Measurements from ENCODE around the gene ST6GALNAC4.
A peak's percentile ranks its signal among the peaks of the same experiment; 100 is the strongest.

The ST6GALNAC4 gene

GRCh38 chr9:127938298-127938690 lies 21.5 kb upstream of the ST6GALNAC4 start:
- CTCF ChIA-PET = interaction anchor here (12.2 to 25.1 kb wide), 2 partner anchors 24 to 100 kb away, joined by 263 to 615 read pairs; no protein-coding TSS in a partner anchor
- POLR2A ChIA-PET = no interaction called here
- TF ChIP-seq CTCF (IDR thresholded peaks at IDR 0.05; ENCODE audit: control extremely low read depth, extremely low read depth, low read depth, missing control alignments) = no peak
- no peak for DNase-seq (ENCODE audit: extremely low spot score)

GRCh38 chr9:127937388-127938297 lies 20.8 kb upstream of the ST6GALNAC4 start, which contains the start of gene DPM2:
TSS of gene DPM2 (minus strand) at chr9:127937854. CDS start at chr9:127937820, 34 bp downstream.
- DNase-seq (ENCODE audit: extremely low spot score) = peak; percentile 95
- POLR2A ChIA-PET = no interaction called here
- TF ChIP-seq CTCF (IDR thresholded peaks at IDR 0.05; ENCODE audit: control extremely low read depth, extremely low read depth, low read depth, missing control alignments) = no peak
- CTCF ChIA-PET = interaction anchor here (0.9 to 25.1 kb wide), 4 partner anchors 22 to 203 kb away, joined by 3 to 615 read pairs (median 4); partner anchors contain the start of gene TOR2A

- ChIA-PET POLR2A (no interaction called here), CTCF (interaction anchor here (0.9 to 1.1 kb wide), 3 partner anchors 22 to 202 kb away, joined by 3 to 4 read pairs (median 4); partner anchors contain the start of gene TOR2A)
- TF ChIP-seq CTCF (IDR thresholded peaks at IDR 0.05; ENCODE audit: control extremely low read depth, extremely low read depth, low read depth, missing control alignments) = no peak
These were observed 20.2 kb upstream of the ST6GALNAC4 start for GRCh38 chr9:127937056-127937387.

GRCh38 chr9:127936347-127936852 lies 19.6 kb upstream of the ST6GALNAC4 start:
- no peak for TF ChIP-seq CTCF (IDR thresholded peaks at IDR 0.05; ENCODE audit: control extremely low read depth, extremely low read depth, low read depth, missing control alignments)
- ChIA-PET POLR2A (no interaction called here), CTCF (interaction anchor here (1.0 kb wide), 1 partner anchor 98 kb away, joined by 4 read pairs; no protein-coding TSS in a partner anchor)
- DNase-seq (ENCODE audit: extremely low spot score) = no peak

More at GRCh38 chr9:127937056-127937387, 20.2 kb upstream of the ST6GALNAC4 start:
- no peak for DNase-seq (ENCODE audit: extremely low spot score)

GRCh38 chr9:127935765-127936221 lies 19.0 kb upstream of the ST6GALNAC4 start:
- TF ChIP-seq CTCF (IDR thresholded peaks at IDR 0.05; ENCODE audit: control extremely low read depth, extremely low read depth, low read depth, missing control alignments) = no peak
- ChIA-PET POLR2A (no interaction called here), CTCF (interaction anchor here (0.8 to 7.9 kb wide), 4 partner anchors 7 to 99 kb away, joined by 3 to 48 read pairs (median 7); no protein-coding TSS in a partner anchor)
- no peak for DNase-seq (ENCODE audit: extremely low spot score)

- ChIA-PET CTCF (interaction anchor here (0.8 to 7.9 kb wide), 6 partner anchors 8 to 100 kb away, joined by 3 to 48 read pairs (median 6); no protein-coding TSS in a partner anchor), POLR2A (no interaction called here)
- DNase-seq (ENCODE audit: extremely low spot score) = no peak
- TF ChIP-seq CTCF (IDR thresholded peaks at IDR 0.05; ENCODE audit: control extremely low read depth, extremely low read depth, low read depth, missing control alignments) = no peak
These were observed 18.1 kb upstream of the ST6GALNAC4 start for GRCh38 chr9:127934986-127935385.

Data from GM10248 (cell line).